IMR-90 (cell line): ENCODE data around the gene DGKG. TPM values are rescaled to one million over a fixed set of nuclear protein-coding genes. Genes with fewer than 3 reads are reported as not detected.

ENCODE experiments used
- ATAC-seq: fragments of 200-7000 bp; cut with Tn5 transposase; 2 replicates; pipeline ENCODE4 v1.9.1; 2020; ENCODE audit warnings: low read depth, mild to moderate bottlenecking, moderate library complexity
- BruUV-seq: library from RNA; stranded (reverse); fragments of 400-500 nt; replicated peaks from 2 replicates; lab custom pipeline; 2021; lab: Mats Ljungman, UMichigan
- CTCF ChIA-PET: fragments of 300-600 bp; formaldehyde crosslinking; extraction: SDS; loops from one replicate; lab custom pipeline; 2021; ENCODE audit warnings: antibody characterized with exemption; lab: Yijun Ruan, JAX
- POLR2A ChIA-PET: fragments of 300-600 bp; sonication (Branson Sonifier 250); formaldehyde crosslinking; loops from one replicate; lab custom pipeline; 2022; ENCODE audit warnings: antibody characterized with exemption; ENCODE audit not compliant: unreplicated experiment; lab: Charles Lee
- DNase-seq: peaks from one replicate; pipeline ENCODE4 v3.0.0; 2013
- H2AFZ ChIP-seq: replicated peaks from 2 replicates; pipeline ENCODE3; 2013; ENCODE audit warnings: low read length, mild to moderate bottlenecking; ENCODE audit not compliant: poor library complexity
- H2AK5ac ChIP-seq: 2 replicates; pipeline ENCODE4 v1.6.1; 2013; ENCODE audit warnings: low read depth, low read length, inconsistent platforms
- H2AK9ac ChIP-seq: replicated peaks from 2 replicates; pipeline ENCODE3; 2013; ENCODE audit warnings: mild to moderate bottlenecking, low read depth, low read length, moderate library complexity; ENCODE audit not compliant: poor library complexity
- H2BK120ac ChIP-seq: 2 replicates; pipeline ENCODE4 v1.6.1; 2013; ENCODE audit warnings: low read depth, low read length, inconsistent platforms
- H2BK15ac ChIP-seq: 3 replicates; pipeline ENCODE4 v1.6.1; 2013; ENCODE audit warnings: low read depth, low read length, inconsistent platforms
- H2BK20ac ChIP-seq: 2 replicates; pipeline ENCODE4 v1.6.1; 2013; ENCODE audit warnings: low read depth, mild to moderate bottlenecking, inconsistent platforms, low read length, moderate library complexity
- H2BK5ac ChIP-seq: 2 replicates; pipeline ENCODE4 v1.6.1; 2013; ENCODE audit warnings: mild to moderate bottlenecking, low read depth, low read length, inconsistent platforms; ENCODE audit not compliant: poor library complexity, severe bottlenecking
- H3K14ac ChIP-seq: replicated peaks from 2 replicates; pipeline ENCODE4 v1.6.1; 2013; ENCODE audit warnings: low read depth, low read length, inconsistent platforms
- H3K18ac ChIP-seq: 2 replicates; pipeline ENCODE4 v1.6.1; 2013; ENCODE audit warnings: low read depth, low read length, control low read depth
- H3K23ac ChIP-seq: 2 replicates; pipeline ENCODE4 v1.6.1; 2013; ENCODE audit warnings: low read depth, low read length, inconsistent platforms
- H3K27ac ChIP-seq: 2 replicates; pipeline ENCODE4 v1.5.1; 2013; ENCODE audit warnings: mild to moderate bottlenecking, control low read depth, low read length; ENCODE audit not compliant: insufficient read depth
- H3K27me3 ChIP-seq: 2 replicates; pipeline ENCODE4 v1.6.1; 2013; ENCODE audit warnings: low read length; ENCODE audit not compliant: control insufficient read depth, insufficient read depth
- H3K36me3 ChIP-seq: 2 replicates; pipeline ENCODE4 v1.6.1; 2013; ENCODE audit warnings: low read length, mixed read lengths; ENCODE audit not compliant: control insufficient read depth, insufficient read depth
- H3K4ac ChIP-seq: 2 replicates; pipeline ENCODE4 v1.6.1; 2013; ENCODE audit warnings: low read depth, low read length, inconsistent platforms
- H3K4me1 ChIP-seq: 2 replicates; pipeline ENCODE4 v1.6.1; 2013; ENCODE audit warnings: low read length, mixed read lengths; ENCODE audit not compliant: control insufficient read depth, insufficient read depth
- H3K4me2 ChIP-seq: 2 replicates; pipeline ENCODE4 v1.6.1; 2013; ENCODE audit warnings: low read depth, mild to moderate bottlenecking, control low read depth, low read length, moderate library complexity
- H3K4me3 ChIP-seq: 2 replicates; pipeline ENCODE4 v1.5.1; 2013; ENCODE audit warnings: low read depth, mild to moderate bottlenecking, control low read depth, low read length, moderate library complexity; ENCODE audit not compliant: insufficient read depth
- H3K56ac ChIP-seq: 2 replicates; pipeline ENCODE4 v1.6.1; 2013; ENCODE audit warnings: low read length, inconsistent platforms; ENCODE audit not compliant: insufficient read depth; ENCODE audit errors: extremely low read depth
- H3K79me1 ChIP-seq, 2 experiments: 2 replicates each; pipeline ENCODE4 v1.6.1; 2013; ENCODE audit warnings: low read length in 2 of 2, inconsistent platforms in 1 of 2, low read depth in 1 of 2
- H3K9ac ChIP-seq: 2 replicates; pipeline ENCODE4 v1.6.1; 2013; ENCODE audit warnings: low read depth, low read length, control low read depth
- H3K9me1 ChIP-seq: 2 replicates; pipeline ENCODE4 v1.6.1; 2013; ENCODE audit warnings: low read length, inconsistent platforms; ENCODE audit not compliant: insufficient read depth
- H3K9me3 ChIP-seq: 2 replicates; pipeline ENCODE4 v1.6.1; 2013; ENCODE audit warnings: low read length; ENCODE audit not compliant: control insufficient read depth, insufficient read depth
- H4K20me1 ChIP-seq: 2 replicates; pipeline ENCODE4 v1.6.1; 2013; ENCODE audit warnings: low read length, inconsistent platforms; ENCODE audit not compliant: insufficient read depth
- H4K5ac ChIP-seq: 2 replicates; pipeline ENCODE4 v1.6.1; 2013; ENCODE audit warnings: mild to moderate bottlenecking, low read depth, low read length, control low read depth
- H4K8ac ChIP-seq, 2 experiments: 2 replicates each; pipeline ENCODE4 v1.6.1; 2013; ENCODE audit warnings: low read depth in 2 of 2, low read length in 2 of 2, control low read depth in 1 of 2, inconsistent platforms in 1 of 2
- H4K91ac ChIP-seq: 2 replicates; pipeline ENCODE4 v1.6.1; 2013; ENCODE audit warnings: low read depth, low read length, inconsistent platforms; ENCODE audit not compliant: insufficient read depth
- CEBPB ChIP-seq: IDR thresholded peaks from 2 replicates; pipeline ENCODE4 v1.6.1; 2012; ENCODE audit warnings: low read depth, low read length, improper control_type of control experiment
- CHD1 ChIP-seq: IDR thresholded peaks from 2 replicates; pipeline ENCODE4 v1.6.1; 2012; ENCODE audit warnings: low read depth, low read length, improper control_type of control experiment
- FOS ChIP-seq: fragments of 150-350 bp; IDR thresholded peaks from 2 replicates; pipeline ENCODE4 v1.6.1; 2016; ENCODE audit warnings: low read depth, low read length
- MAFK ChIP-seq: IDR thresholded peaks from 2 replicates; pipeline ENCODE4 v1.6.1; 2012; ENCODE audit warnings: low read depth, low read length, improper control_type of control experiment
- MAZ ChIP-seq: IDR thresholded peaks from 2 replicates; pipeline ENCODE4 v1.6.1; 2012; ENCODE audit warnings: low read depth, mild to moderate bottlenecking, low read length, improper control_type of control experiment, moderate library complexity, borderline replicate concordance
- POLR2A ChIP-seq: IDR thresholded peaks from 2 replicates; pipeline ENCODE4 v1.6.1; 2012; ENCODE audit warnings: mild to moderate bottlenecking, low read depth, low read length
- RAD21 ChIP-seq: IDR thresholded peaks from 2 replicates; pipeline ENCODE4 v1.6.1; 2012; ENCODE audit warnings: low read length, improper control_type of control experiment
- whole genome bisulfite sequencing, 2 experiments: methylation state at CpG; one replicate each; pipeline versions ENCODE4 v1.1.5 to v1.1.7; 2013; ENCODE audit warnings: missing lambda C conversion rate in 2 of 2; ENCODE audit not compliant: insufficient read length in 1 of 2; ENCODE audit errors: extremely low coverage in 2 of 2; 5-methylcytosine and 5-hydroxymethylcytosine counted together
- dilution Hi-C: fragments of 300-500 bp; cut with HindIII; formaldehyde crosslinking; loops from one replicate; pipeline ENCODE4 v1.14.3; 2018; ENCODE audit warnings: low sequenced_read_pairs; ENCODE audit not compliant: unreplicated experiment
- in situ Hi-C: fragments of 300-500 bp; cut with MboI; formaldehyde crosslinking; loops from 3 replicates; pipeline ENCODE4 v1.14.3; 2019; ENCODE audit warnings: low sequenced_read_pairs, inconsistent platforms, mixed read lengths
- intact Hi-C: fragments of 100-400 bp; cut with micrococcal nuclease; formaldehyde crosslinking; loops from 2 replicates; pipeline ENCODE4 v1.10.0; 2022
- polyA plus RNA-seq, 3 experiments: library from polyadenylated mRNA; depleted of rRNA; stranded (reverse); fragments of >200 nt; gene quantifications; 2 replicates each; pipeline ENCODE4 v1.2.3, GENCODE V29; 2012; ENCODE audit warnings: low replicate concordance in 1 of 3
- total RNA-seq: library from RNA; depleted of rRNA; stranded (reverse); fragments of >200 nt; gene quantifications from 2 replicates; pipeline ENCODE4 v1.2.3, GENCODE V29; 2012
- TF ChIP-seq, protein P1 (sequence below): fragments of 150-350 bp; IDR thresholded peaks from 2 replicates; pipeline ENCODE4 v1.6.1; 2017; ENCODE audit warnings: mild to moderate bottlenecking, antibody characterized with exemption, low read length, low read depth
- TF ChIP-seq, protein P2 (sequence below): conservative IDR thresholded peaks from 2 replicates; pipeline ENCODE4 v1.5.1; 2012; ENCODE audit warnings: mild to moderate bottlenecking, low read depth, low read length, improper control_type of control experiment

Gene DGKG
- total and polyA plus RNA-seq, 2 of the 4 experiments (the other 2 are of a cell fraction), result 1.2 to 4.1 TPM

DNA sequence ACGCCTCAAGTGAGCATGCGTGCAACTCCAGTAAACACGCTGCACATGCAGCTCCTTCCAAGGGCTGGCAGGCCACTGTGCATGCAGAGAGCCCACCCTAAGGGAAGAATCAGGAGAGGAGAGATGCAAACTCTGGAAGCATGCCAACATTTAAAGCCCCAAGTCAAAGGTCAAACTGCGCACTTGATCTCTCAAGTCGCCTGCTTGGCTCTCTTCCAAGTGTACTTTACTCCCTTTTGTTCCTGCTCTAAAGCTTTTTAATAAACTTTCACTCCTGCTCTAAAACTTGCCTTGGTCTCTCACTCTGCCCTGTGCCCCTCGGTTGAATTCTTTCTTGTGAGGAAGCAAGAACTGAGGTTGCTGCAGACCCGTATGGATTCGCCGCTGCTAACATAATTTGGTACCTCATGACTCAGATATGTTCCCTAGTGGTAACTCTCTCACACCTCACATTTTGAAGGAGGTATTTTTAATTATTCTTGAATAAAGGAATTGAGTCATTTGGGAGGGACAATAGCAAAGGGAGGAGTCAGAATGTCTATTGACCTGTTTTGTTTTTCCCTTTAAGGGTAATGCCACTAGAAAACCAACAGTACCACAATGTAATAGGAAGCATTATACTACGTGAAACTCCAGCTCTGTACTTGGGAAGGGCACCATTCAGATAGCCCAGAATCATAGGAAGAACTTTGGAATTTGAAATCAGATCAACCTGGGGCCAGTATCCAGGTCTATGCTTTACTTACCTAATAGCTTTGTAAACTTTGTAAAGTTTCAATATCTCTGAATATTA is 19.6 kb upstream of the DGKG start:
- dilution Hi-C loops (no loop called here), in situ Hi-C loops (no loop called here), intact Hi-C loops (no loop called here)
- Histone ChIP-seq H3K18ac (no peak overlapping the region), H4K91ac (no peak overlapping the region), H3K9me1 (no peaks in the 10 kb centered on the region), H3K36me3 (no peaks in the 10 kb centered on the region), H2BK120ac (no peak overlapping the region), H3K56ac (no peak overlapping the region), H4K8ac (no peak overlapping the region), H3K9ac (no peak overlapping the region), H4K20me1 (no peaks in the 10 kb centered on the region), H3K9me3 (no peaks in the 10 kb centered on the region), H3K4ac (no peak overlapping the region), H3K79me1 (no peaks in the 10 kb centered on the region), H2BK5ac (no peak overlapping the region), H3K14ac (no peak overlapping the region), H2AK9ac (no peak overlapping the region), H2BK20ac (no peak overlapping the region), H2AK5ac (no peak overlapping the region), H3K4me1 (no peaks in the 10 kb centered on the region), H3K23ac (no peak overlapping the region), H2BK15ac (no peak overlapping the region), H3K4me2 (no peak overlapping the region), H2AFZ (no peak overlapping the region), H3K4me3 (no peak overlapping the region), H3K27ac (no peak overlapping the region), H4K5ac (no peak overlapping the region), H3K27me3 (peaks cover 4% of the 10 kb centered on the region)
- ATAC-seq, result no peak
- DNase-seq, result no peak
- ChIA-PET CTCF (no interaction called here), POLR2A (no interaction called here)
- TF ChIP-seq, protein P1, sequence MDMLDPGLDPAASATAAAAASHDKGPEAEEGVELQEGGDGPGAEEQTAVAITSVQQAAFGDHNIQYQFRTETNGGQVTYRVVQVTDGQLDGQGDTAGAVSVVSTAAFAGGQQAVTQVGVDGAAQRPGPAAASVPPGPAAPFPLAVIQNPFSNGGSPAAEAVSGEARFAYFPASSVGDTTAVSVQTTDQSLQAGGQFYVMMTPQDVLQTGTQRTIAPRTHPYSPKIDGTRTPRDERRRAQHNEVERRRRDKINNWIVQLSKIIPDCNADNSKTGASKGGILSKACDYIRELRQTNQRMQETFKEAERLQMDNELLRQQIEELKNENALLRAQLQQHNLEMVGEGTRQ, result no peak
- TF ChIP-seq POLR2A (no peak), MAZ (no peak), RAD21 (no peak), CHD1 (no peak), MAFK (no peak), CEBPB (no peak), FOS (no peak)
- TF ChIP-seq, protein P2, sequence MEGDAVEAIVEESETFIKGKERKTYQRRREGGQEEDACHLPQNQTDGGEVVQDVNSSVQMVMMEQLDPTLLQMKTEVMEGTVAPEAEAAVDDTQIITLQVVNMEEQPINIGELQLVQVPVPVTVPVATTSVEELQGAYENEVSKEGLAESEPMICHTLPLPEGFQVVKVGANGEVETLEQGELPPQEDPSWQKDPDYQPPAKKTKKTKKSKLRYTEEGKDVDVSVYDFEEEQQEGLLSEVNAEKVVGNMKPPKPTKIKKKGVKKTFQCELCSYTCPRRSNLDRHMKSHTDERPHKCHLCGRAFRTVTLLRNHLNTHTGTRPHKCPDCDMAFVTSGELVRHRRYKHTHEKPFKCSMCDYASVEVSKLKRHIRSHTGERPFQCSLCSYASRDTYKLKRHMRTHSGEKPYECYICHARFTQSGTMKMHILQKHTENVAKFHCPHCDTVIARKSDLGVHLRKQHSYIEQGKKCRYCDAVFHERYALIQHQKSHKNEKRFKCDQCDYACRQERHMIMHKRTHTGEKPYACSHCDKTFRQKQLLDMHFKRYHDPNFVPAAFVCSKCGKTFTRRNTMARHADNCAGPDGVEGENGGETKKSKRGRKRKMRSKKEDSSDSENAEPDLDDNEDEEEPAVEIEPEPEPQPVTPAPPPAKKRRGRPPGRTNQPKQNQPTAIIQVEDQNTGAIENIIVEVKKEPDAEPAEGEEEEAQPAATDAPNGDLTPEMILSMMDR, result no peak
- WGBS, 2 experiments, result 55% methylated on average over 3 of the region's 10 CpGs; no CpG with 5 or more reads in 1 of the 2 experiments
- no TSS peak for BruUV-seq
